Measurements from ENCODE around the gene FAM98A. TPM values are rescaled to one million over a fixed set of nuclear protein-coding genes. Genes with fewer than 3 reads are reported as not detected.

FAM98A gene
- total and polyA plus RNA-seq, 2 donors (not counting 1 experiment from before 2014, with no cell fraction given): 19.0 to 243 TPM

GRCh38 chr2:33570681-33571080 is 28.4 kb downstream of the FAM98A start:
- Histone ChIP-seq H3K9ac (ENCODE audit: insufficient read depth, low read length) (no peak overlapping the region), H3K27ac (ENCODE audit: insufficient read depth, low read length) (no peak overlapping the region), H2AFZ (ENCODE audit: low read length) (no peak overlapping the region), H3K36me3 (ENCODE audit: control insufficient read depth, insufficient read depth, low read length) (no peaks in the 10 kb centered on the region), H3K4me3 (replicated peaks in 1 of 4; ENCODE audit: control extremely low read depth in 1 of 4, insufficient read depth in 1 of 4, low read depth in 3 of 4, low read length in 4 of 4) (no peak overlapping the region), H4K20me1 (ENCODE audit: control insufficient read depth, extremely low read depth, insufficient read depth, low read length) (no peaks in the 10 kb centered on the region), H3K4me1 (ENCODE audit: control insufficient read depth, extremely low read depth, insufficient read depth, low read length) (no peaks in the 10 kb centered on the region), H3K4me2 (ENCODE audit: extremely low read depth, insufficient read depth, low read length) (no peak overlapping the region), H3K79me2 (ENCODE audit: control insufficient read depth, insufficient read depth, low read length) (no peaks in the 10 kb centered on the region), H3K27me3 (ENCODE audit: control insufficient read depth, insufficient read depth, low read length) (no peaks in the 10 kb centered on the region), H3K9me3 (ENCODE audit: control insufficient read depth, insufficient read depth, low read depth, low read length) (no peaks in the 10 kb centered on the region)
- no peak for DNase-seq (ENCODE audit: low read depth in 2 of 2)
- TF ChIP-seq CTCF (conservative IDR thresholded peaks at IDR 0.05 in 1 of 2, IDR thresholded peaks at IDR 0.05 in 1 of 2; ENCODE audit: low read depth in 1 of 2, low read length in 2 of 2) (no peak), EZH2 (IDR thresholded peaks at IDR 0.05; ENCODE audit: low read length, missing control alignments) (no peak)

GRCh38 chr2:33561872-33562271 is 37.2 kb downstream of the FAM98A start:
- no peak overlapping the region for H3K4me2 ChIP-seq (ENCODE audit: extremely low read depth, insufficient read depth, low read length)
- no peak overlapping the region for H3K9ac ChIP-seq (ENCODE audit: insufficient read depth, low read length)
- H3K27me3 ChIP-seq (ENCODE audit: control insufficient read depth, insufficient read depth, low read length): no peaks in the 10 kb centered on the region
- no peaks in the 10 kb centered on the region for H3K36me3 ChIP-seq (ENCODE audit: control insufficient read depth, insufficient read depth, low read length)
- no peak overlapping the region for H2AFZ ChIP-seq (ENCODE audit: low read length)
- no peaks in the 10 kb centered on the region for H3K9me3 ChIP-seq (ENCODE audit: control insufficient read depth, insufficient read depth, low read depth, low read length)
- H3K4me1 ChIP-seq (ENCODE audit: control insufficient read depth, extremely low read depth, insufficient read depth, low read length): no peaks in the 10 kb centered on the region
- H4K20me1 ChIP-seq (ENCODE audit: control insufficient read depth, extremely low read depth, insufficient read depth, low read length): no peaks in the 10 kb centered on the region
- DNase-seq (ENCODE audit: low read depth in 2 of 2): no peak
- no peaks in the 10 kb centered on the region for H3K79me2 ChIP-seq (ENCODE audit: control insufficient read depth, insufficient read depth, low read length)
- TF ChIP-seq CTCF (conservative IDR thresholded peaks at IDR 0.05 in 1 of 2, IDR thresholded peaks at IDR 0.05 in 1 of 2; ENCODE audit: low read depth in 1 of 2, low read length in 2 of 2) (no peak), EZH2 (IDR thresholded peaks at IDR 0.05; ENCODE audit: low read length, missing control alignments) (no peak)
- no peak overlapping the region for H3K27ac ChIP-seq (ENCODE audit: insufficient read depth, low read length)
- H3K4me3 ChIP-seq (replicated peaks in 1 of 4; ENCODE audit: control extremely low read depth in 1 of 4, insufficient read depth in 1 of 4, low read depth in 3 of 4, low read length in 4 of 4): no peak overlapping the region

GRCh38 chr2:33560017-33560416 is 39.1 kb downstream of the FAM98A start:
- DNase-seq (ENCODE audit: low read depth in 2 of 2): peak in 1 of 2 donors; percentile 24
- TF ChIP-seq CTCF (conservative IDR thresholded peaks at IDR 0.05 in 1 of 2, IDR thresholded peaks at IDR 0.05 in 1 of 2; ENCODE audit: low read depth in 1 of 2, low read length in 2 of 2): no peak
- no peak for TF ChIP-seq EZH2 (IDR thresholded peaks at IDR 0.05; ENCODE audit: low read length, missing control alignments)
- no peaks in the 10 kb centered on the region for H4K20me1 ChIP-seq (ENCODE audit: control insufficient read depth, extremely low read depth, insufficient read depth, low read length)

More at GRCh38 chr2:33560017-33560416, 39.1 kb downstream of the FAM98A start:
- Histone ChIP-seq H3K4me1 (ENCODE audit: control insufficient read depth, extremely low read depth, insufficient read depth, low read length) (no peaks in the 10 kb centered on the region), H3K9ac (ENCODE audit: insufficient read depth, low read length) (no peak overlapping the region), H3K4me3 (replicated peaks in 1 of 4; ENCODE audit: control extremely low read depth in 1 of 4, insufficient read depth in 1 of 4, low read depth in 3 of 4, low read length in 4 of 4) (no peak overlapping the region), H3K27me3 (ENCODE audit: control insufficient read depth, insufficient read depth, low read length) (no peaks in the 10 kb centered on the region), H3K9me3 (ENCODE audit: control insufficient read depth, insufficient read depth, low read depth, low read length) (no peaks in the 10 kb centered on the region), H3K27ac (ENCODE audit: insufficient read depth, low read length) (no peak overlapping the region), H3K36me3 (ENCODE audit: control insufficient read depth, insufficient read depth, low read length) (no peaks in the 10 kb centered on the region), H3K4me2 (ENCODE audit: extremely low read depth, insufficient read depth, low read length) (no peak overlapping the region), H2AFZ (ENCODE audit: low read length) (no peak overlapping the region), H3K79me2 (ENCODE audit: control insufficient read depth, insufficient read depth, low read length) (no peaks in the 10 kb centered on the region)
